ACC112 (cell line): Measurements from ENCODE around the gene PACRG.

Experiments
- H2AFZ ChIP-seq: fragments of 200-600 bp; sonication (generic); one replicate; pipeline ENCODE4 v1.6.0; 2017; ENCODE audit warnings: antibody characterized with exemption, low read length; ENCODE audit not compliant: unreplicated experiment
- H3K27ac ChIP-seq: fragments of 200-600 bp; sonication (generic); 2 replicates; pipeline ENCODE4 v1.5.1; 2014; ENCODE audit warnings: low read depth, mild to moderate bottlenecking, antibody characterized with exemption, low read length, moderate library complexity
- H3K27me3 ChIP-seq: fragments of 200-600 bp; sonication (generic); 2 replicates; pipeline ENCODE4 v1.6.1; 2014; ENCODE audit warnings: mild to moderate bottlenecking, antibody characterized with exemption, low read length, moderate library complexity, mixed read lengths; ENCODE audit not compliant: insufficient read depth
- H3K36me3 ChIP-seq: fragments of 200-600 bp; sonication (generic); 2 replicates; pipeline ENCODE4 v1.6.1; 2016; ENCODE audit warnings: mild to moderate bottlenecking, antibody characterized with exemption, low read length, moderate library complexity, mixed read lengths; ENCODE audit not compliant: insufficient read depth
- H3K4me1 ChIP-seq: fragments of 200-600 bp; sonication (generic); one replicate; pipeline ENCODE4 v1.6.1; 2016; ENCODE audit warnings: low read length, mixed read lengths; ENCODE audit not compliant: insufficient read depth, unreplicated experiment, control insufficient read depth
- H3K4me3 ChIP-seq: fragments of 200-600 bp; sonication (generic); 2 replicates; pipeline ENCODE4 v1.5.1; 2014; ENCODE audit warnings: mild to moderate bottlenecking, low read depth, low read length
- H3K79me2 ChIP-seq: fragments of 200-600 bp; sonication (generic); one replicate; pipeline ENCODE4 v1.6.0; 2016; ENCODE audit warnings: low read length; ENCODE audit not compliant: control insufficient read depth, unreplicated experiment, insufficient read depth

The PACRG gene

DNA sequence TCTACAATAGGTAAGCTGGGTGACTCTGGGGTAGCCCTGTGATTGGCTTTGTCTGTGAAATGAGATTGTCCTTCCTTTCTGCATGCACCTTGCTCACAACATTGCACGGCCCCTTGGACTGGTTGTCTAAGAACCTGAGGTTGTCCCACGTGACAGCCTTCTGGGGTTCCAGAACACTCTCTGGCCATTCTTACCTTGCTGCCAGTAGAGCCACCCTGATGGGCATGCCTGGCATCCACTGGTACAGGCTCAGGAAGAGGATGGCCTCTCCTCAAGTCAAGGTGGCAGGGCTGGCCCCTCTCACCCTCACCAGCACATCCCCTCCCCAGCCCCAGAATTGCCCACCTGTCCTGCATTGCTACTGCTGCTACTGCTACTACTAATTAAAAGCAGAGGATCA, 335.0 kb downstream of the PACRG start:
- H3K4me1 ChIP-seq = no peaks in the 10 kb centered on the region
- H3K27me3 ChIP-seq = no peaks in the 10 kb centered on the region
- H2AFZ ChIP-seq = no peak overlapping the region
- H3K27ac ChIP-seq = no peak overlapping the region
- no peak overlapping the region for H3K4me3 ChIP-seq
- H3K79me2 ChIP-seq = no peaks in the 10 kb centered on the region
- H3K36me3 ChIP-seq = no peaks in the 10 kb centered on the region

DNA sequence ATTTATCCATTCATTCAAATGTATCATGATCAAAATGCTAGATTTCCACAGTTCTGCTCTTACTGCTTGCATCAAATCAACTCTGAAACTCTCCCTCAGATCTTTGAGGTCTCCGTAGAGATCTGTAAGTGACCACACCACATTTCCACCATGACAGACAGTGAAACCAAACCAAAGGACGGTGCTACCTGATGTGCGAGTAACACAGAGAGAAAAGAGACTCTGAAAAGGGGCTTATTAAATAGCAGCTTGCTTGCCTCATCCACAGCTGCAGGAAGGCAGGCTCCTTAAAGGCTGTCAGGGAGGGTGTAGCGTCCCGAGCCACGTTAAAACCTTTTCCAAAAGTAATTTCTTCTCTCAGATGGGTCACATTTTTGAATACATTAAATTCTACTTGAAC, 335.8 kb downstream of the PACRG start:
- Histone ChIP-seq H3K79me2 (no peaks in the 10 kb centered on the region), H3K36me3 (no peaks in the 10 kb centered on the region), H3K27ac (no peak overlapping the region), H3K4me1 (no peaks in the 10 kb centered on the region), H2AFZ (no peak overlapping the region), H3K4me3 (no peak overlapping the region), H3K27me3 (no peaks in the 10 kb centered on the region)

DNA sequence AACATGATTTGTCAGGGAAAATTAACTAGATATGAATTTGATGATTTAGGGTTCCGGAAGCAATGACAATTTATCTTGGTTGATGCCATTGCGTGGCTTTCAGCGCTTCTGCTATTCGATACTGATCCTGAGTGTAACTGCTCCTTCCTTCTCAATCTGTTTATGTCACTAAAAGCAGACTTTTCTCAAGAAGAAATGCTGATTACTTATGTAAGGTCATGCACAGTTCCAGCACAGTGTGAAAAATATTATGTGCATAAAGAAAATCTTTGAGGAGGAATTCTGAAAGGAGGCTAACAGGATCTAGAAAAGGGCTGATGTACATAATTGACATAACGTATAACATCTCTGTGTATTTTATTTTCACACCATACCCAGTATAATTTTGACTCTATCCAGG, 336.6 kb downstream of the PACRG start:
- Histone ChIP-seq H2AFZ (no peak overlapping the region), H3K4me3 (no peak overlapping the region), H3K4me1 (no peaks in the 10 kb centered on the region), H3K36me3 (no peaks in the 10 kb centered on the region), H3K27ac (no peak overlapping the region), H3K27me3 (no peaks in the 10 kb centered on the region), H3K79me2 (no peaks in the 10 kb centered on the region)

DNA sequence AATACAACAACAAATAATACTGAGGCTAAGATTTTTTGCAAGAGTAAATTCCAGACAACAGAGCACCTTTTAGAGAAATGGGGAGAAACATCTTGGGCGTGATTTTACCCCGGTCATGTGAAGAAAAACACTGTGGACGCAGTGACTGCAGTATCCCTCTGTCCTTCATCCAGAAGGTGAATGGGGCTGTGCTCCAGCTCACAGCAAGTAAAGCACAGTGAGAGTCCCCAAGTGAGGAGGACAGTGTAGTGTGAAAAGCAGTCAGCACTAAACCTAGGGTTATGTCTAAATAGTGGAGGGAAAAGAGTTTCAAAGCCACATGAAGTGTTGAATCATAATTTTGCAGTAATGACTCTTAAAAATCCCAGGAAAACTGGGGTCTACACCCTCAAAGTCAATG, 338.4 kb downstream of the PACRG start:
- H3K27ac ChIP-seq = no peak overlapping the region
- no peaks in the 10 kb centered on the region for H3K27me3 ChIP-seq
- no peaks in the 10 kb centered on the region for H3K4me1 ChIP-seq
- H3K79me2 ChIP-seq = no peaks in the 10 kb centered on the region
- H2AFZ ChIP-seq = no peak overlapping the region
- no peak overlapping the region for H3K4me3 ChIP-seq
- no peaks in the 10 kb centered on the region for H3K36me3 ChIP-seq

DNA sequence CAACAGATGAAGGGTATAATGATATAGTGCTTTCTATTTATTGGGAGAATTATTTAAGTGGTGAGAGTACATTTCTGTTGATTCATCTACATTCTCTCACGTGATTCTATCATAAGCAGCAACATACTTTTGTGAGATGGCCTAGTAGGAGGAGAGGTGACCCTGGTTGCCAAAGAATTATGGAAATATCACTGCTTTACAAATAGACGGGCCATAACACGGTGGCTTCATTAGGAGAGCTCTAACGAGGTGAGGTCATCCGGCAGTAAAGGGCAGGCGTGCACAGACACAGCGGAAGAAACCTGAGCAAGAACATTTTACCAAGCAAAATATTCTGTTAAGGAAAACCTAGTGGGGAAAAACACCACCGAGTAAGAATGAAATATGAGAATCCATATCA, 349.4 kb downstream of the PACRG start:
- no peaks in the 10 kb centered on the region for H3K27me3 ChIP-seq
- H3K27ac ChIP-seq = no peak overlapping the region
- no peak overlapping the region for H3K4me3 ChIP-seq
- H3K36me3 ChIP-seq = no peaks in the 10 kb centered on the region
- H2AFZ ChIP-seq = no peak overlapping the region
- H3K79me2 ChIP-seq = no peaks in the 10 kb centered on the region
- H3K4me1 ChIP-seq = no peaks in the 10 kb centered on the region

DNA sequence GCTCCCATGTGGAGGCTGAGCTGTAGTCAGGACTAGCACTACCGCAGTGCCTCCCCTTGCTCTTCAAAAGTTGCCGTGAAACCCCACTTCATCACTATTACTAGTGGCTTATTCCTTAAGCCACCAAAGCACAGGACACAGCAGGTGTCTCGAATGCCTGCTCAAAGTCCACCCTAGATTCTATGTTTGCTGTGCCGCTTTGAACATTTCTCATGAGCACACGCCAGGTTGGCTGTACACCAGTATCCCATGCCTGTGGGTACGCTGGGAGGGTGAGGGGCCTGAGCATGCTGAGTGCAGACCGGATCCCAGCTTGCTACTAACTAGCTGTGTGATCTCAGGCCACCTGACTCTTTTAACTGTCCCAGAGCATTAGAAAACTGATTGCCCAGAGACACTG, 350.9 kb downstream of the PACRG start:
- no peaks in the 10 kb centered on the region for H3K4me1 ChIP-seq
- no peaks in the 10 kb centered on the region for H3K79me2 ChIP-seq
- no peaks in the 10 kb centered on the region for H3K36me3 ChIP-seq
- H3K4me3 ChIP-seq = no peak overlapping the region
- no peaks in the 10 kb centered on the region for H3K27me3 ChIP-seq
- H3K27ac ChIP-seq = no peak overlapping the region
- H2AFZ ChIP-seq = no peak overlapping the region

DNA sequence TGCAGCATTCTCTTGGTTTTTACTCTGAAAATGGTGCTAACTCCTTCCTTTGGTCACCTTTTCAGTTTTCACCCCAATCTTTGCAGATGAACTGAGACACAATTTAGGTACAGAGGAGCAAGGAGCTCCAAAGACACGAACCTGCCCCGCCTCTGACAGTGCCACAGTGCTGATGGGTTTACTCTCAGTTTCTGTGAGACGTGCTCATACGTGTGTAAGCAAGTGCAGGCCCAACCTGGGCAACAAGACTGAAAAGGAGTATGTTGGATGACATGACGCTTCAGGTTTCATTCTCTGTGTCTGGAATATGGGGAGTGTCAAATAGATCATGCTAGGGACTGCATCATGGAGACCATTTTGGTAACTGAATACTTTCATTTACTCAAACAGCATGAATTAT, 352.5 kb downstream of the PACRG start:
- Histone ChIP-seq H3K4me1 (no peaks in the 10 kb centered on the region), H3K27me3 (no peaks in the 10 kb centered on the region), H3K27ac (no peak overlapping the region), H3K79me2 (no peaks in the 10 kb centered on the region), H2AFZ (no peak overlapping the region), H3K4me3 (no peak overlapping the region), H3K36me3 (no peaks in the 10 kb centered on the region)

DNA sequence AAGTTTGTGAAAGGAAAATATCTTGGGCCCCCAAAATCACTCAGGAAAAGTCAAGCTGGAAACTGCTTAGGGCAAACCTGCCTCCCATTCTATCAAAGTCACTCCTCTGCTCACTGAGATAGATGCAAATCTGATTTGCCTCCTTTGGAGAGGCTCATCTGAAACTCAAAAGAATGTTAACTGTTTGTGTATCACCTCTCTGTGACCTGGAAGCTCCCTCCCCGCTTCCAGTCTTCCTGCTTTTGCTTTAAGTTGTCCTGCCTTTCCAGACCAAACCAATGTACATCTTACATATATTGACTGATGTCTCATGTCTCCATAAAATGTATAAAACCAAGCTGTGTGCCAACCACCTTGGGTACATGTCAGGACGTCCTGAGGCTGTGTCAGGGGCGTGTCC, 355.4 kb downstream of the PACRG start:
- H3K4me3 ChIP-seq = no peak overlapping the region
- H3K4me1 ChIP-seq = no peaks in the 10 kb centered on the region
- H2AFZ ChIP-seq = no peak overlapping the region
- H3K36me3 ChIP-seq = no peaks in the 10 kb centered on the region
- H3K27me3 ChIP-seq = no peaks in the 10 kb centered on the region
- H3K79me2 ChIP-seq = no peaks in the 10 kb centered on the region
- H3K27ac ChIP-seq = no peak overlapping the region

DNA sequence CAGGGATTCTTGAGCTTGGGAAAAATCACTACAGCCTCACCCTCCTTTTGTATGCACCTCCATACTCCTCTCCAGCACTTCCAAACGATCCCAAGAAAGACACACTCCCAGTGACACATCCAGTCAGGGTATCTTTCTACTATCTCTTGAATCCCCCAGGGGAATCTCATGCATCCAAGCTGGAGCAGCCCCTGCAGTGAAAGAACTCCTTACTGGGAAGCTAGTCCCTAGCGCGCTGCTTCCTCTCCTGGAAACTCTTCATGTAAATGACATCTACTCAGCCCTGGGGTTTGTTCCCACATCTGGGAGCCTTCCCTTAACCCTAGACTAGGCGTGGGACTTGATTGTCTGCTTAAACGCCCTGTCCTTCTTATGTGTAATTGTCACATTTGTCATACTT, 357.7 kb downstream of the PACRG start:
- H3K27me3 ChIP-seq = no peaks in the 10 kb centered on the region
- no peak overlapping the region for H3K27ac ChIP-seq
- no peak overlapping the region for H2AFZ ChIP-seq

DNA sequence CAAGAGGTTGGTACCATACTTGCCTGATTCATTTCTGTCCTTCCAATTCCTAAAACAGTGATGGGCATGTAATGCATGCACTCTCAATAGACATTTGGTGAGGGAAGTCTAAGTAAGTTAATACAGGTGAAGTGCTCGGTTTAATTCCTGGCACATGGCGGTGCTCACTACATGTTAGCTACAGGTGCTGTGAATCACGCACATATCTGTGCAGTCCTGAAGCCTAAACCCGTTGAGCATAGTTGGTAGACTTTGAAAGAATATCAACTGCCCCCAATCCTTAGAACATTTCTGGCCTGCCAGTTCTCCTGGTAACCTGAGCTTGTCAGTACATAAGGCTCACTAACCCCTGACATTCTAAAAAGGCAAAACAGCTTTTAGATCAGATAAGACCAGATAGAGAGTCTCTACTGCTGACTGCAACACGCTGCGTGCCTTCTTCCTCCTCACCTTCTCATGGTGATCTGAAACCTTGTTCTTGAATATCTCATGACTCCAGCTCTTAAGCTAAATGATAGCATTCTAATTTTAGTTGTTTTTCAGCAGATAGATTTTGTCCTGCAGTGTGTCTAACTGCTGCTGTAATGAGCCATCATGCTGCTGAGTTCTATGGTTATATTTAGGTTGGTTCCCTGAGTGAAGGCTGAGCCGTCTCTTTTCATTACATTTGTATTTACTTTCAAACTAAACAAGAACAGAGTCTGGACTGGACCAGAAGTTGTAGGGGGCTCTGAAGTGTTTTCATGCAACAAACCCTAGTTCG, 358.3 kb downstream of the PACRG start:
- H3K36me3 ChIP-seq = no peaks in the 10 kb centered on the region
- no peak overlapping the region for H3K27ac ChIP-seq
- no peak overlapping the region for H3K4me3 ChIP-seq
- no peaks in the 10 kb centered on the region for H3K4me1 ChIP-seq
- no peaks in the 10 kb centered on the region for H3K79me2 ChIP-seq
- H2AFZ ChIP-seq = no peak overlapping the region
- H3K27me3 ChIP-seq = no peaks in the 10 kb centered on the region

More for the DNA sequence above, 357.7 kb downstream of the PACRG start:
- H3K79me2 ChIP-seq = no peaks in the 10 kb centered on the region
- no peaks in the 10 kb centered on the region for H3K4me1 ChIP-seq
- no peaks in the 10 kb centered on the region for H3K36me3 ChIP-seq
- no peak overlapping the region for H3K4me3 ChIP-seq

DNA sequence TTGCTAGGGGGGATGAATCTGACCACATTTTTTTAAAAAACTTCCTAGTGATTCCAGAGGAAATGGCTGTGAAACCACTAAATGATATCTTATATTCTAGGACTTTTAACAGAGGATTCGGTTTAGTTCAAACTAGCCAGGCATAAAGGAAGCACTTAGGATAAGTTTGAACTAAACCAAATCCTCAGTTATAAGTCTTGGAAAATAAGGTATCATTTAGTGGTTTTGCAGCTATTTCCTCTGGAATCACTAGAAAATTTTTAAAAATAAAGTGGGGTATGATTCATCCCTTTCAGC, 358.8 kb downstream of the PACRG start:
- no peaks in the 10 kb centered on the region for H3K79me2 ChIP-seq
- no peaks in the 10 kb centered on the region for H3K27me3 ChIP-seq
- H3K36me3 ChIP-seq = no peaks in the 10 kb centered on the region
- no peak overlapping the region for H3K4me3 ChIP-seq
- no peaks in the 10 kb centered on the region for H3K4me1 ChIP-seq
- H2AFZ ChIP-seq = no peak overlapping the region
- H3K27ac ChIP-seq = no peak overlapping the region
